Keratinocyte (primary cell): Measurements from ENCODE around the gene GPX4. TPM values are rescaled to one million over a fixed set of nuclear protein-coding genes. Genes with fewer than 3 reads are reported as not detected.

Source experiments
- DNase-seq: peaks from one replicate; pipeline ENCODE4 v3.0.0-alpha.2; 2011; ENCODE audit warnings: low read depth, missing footprints, low spot score
- FAIRE-seq: peaks from 2 replicates; lab custom pipeline; 2011; peaks lifted over from hg19 to GRCh38; lab: Jason Lieb, UNC
- H2AFZ ChIP-seq: 2 replicates; pipeline ENCODE4 v1.6.0; 2012; ENCODE audit warnings: low read length, control low read depth, inconsistent platforms; ENCODE audit not compliant: control insufficient read depth
- H3K27ac ChIP-seq: 2 replicates; pipeline ENCODE4 v1.5.1; 2011; ENCODE audit warnings: low read length; ENCODE audit not compliant: control insufficient read depth, insufficient read depth
- H3K27me3 ChIP-seq: 3 replicates; pipeline ENCODE4 v1.6.0; 2011; ENCODE audit warnings: low read length; ENCODE audit not compliant: control insufficient read depth, insufficient read depth; ENCODE audit errors: extremely low read depth
- H3K36me3 ChIP-seq, 2 experiments: 2 replicates in 1 of 2; 3 replicates in 1 of 2; pipeline ENCODE4 v1.5.1; 2011; ENCODE audit warnings: low read length in 2 of 2, mild to moderate bottlenecking in 1 of 2; ENCODE audit not compliant: control insufficient read depth in 2 of 2, insufficient read depth in 2 of 2; ENCODE audit errors: extremely low read depth in 1 of 2
- H3K4me1 ChIP-seq: 3 replicates; pipeline ENCODE4 v1.5.1; 2011; ENCODE audit warnings: low read length; ENCODE audit not compliant: control insufficient read depth, insufficient read depth; ENCODE audit errors: extremely low read depth
- H3K4me2 ChIP-seq: 3 replicates; pipeline ENCODE4 v1.6.0; 2011; ENCODE audit warnings: low read depth, low read length; ENCODE audit not compliant: control insufficient read depth, insufficient read depth; ENCODE audit errors: extremely low read depth
- H3K4me3 ChIP-seq, 3 experiments: fragments of 200-600 bp in 1 of 3; sonication (generic) in 1 of 3; 2 replicates in 2 of 3; 3 replicates in 1 of 3; pipeline ENCODE4 v1.5.1; 2011 to 2016; ENCODE audit warnings: low read length in 3 of 3, mild to moderate bottlenecking in 3 of 3, control low read depth in 2 of 3, inconsistent platforms in 1 of 3, low read depth in 1 of 3, mixed read lengths in 1 of 3, mixed run types in 1 of 3, moderate library complexity in 1 of 3; ENCODE audit not compliant: control insufficient read depth in 2 of 3, insufficient read depth in 2 of 3; ENCODE audit errors: extremely low read depth in 1 of 3
- H3K79me2 ChIP-seq: 2 replicates; pipeline ENCODE4 v1.6.0; 2012; ENCODE audit warnings: low read length; ENCODE audit not compliant: control insufficient read depth, insufficient read depth
- H3K9ac ChIP-seq: 3 replicates; pipeline ENCODE4 v1.6.0; 2011; ENCODE audit warnings: low read length; ENCODE audit not compliant: control insufficient read depth, insufficient read depth; ENCODE audit errors: extremely low read depth
- H3K9me1 ChIP-seq: 3 replicates; pipeline ENCODE4 v1.6.0; 2011; ENCODE audit warnings: low read length; ENCODE audit not compliant: control insufficient read depth, insufficient read depth; ENCODE audit errors: extremely low read depth
- H3K9me3 ChIP-seq: 2 replicates; pipeline ENCODE4 v1.5.1; 2012; ENCODE audit warnings: low read depth, low read length; ENCODE audit not compliant: control insufficient read depth
- H4K20me1 ChIP-seq: 3 replicates; pipeline ENCODE4 v1.6.0; 2011; ENCODE audit warnings: low read length; ENCODE audit not compliant: control insufficient read depth, insufficient read depth; ENCODE audit errors: extremely low read depth
- EZH2 ChIP-seq: IDR thresholded peaks from one replicate; pipeline ENCODE4 v1.6.1; 2012; ENCODE audit warnings: inconsistent platforms, mild to moderate bottlenecking, low read length, moderate library complexity
- dilution Hi-C: fragments of 300-500 bp; cut with MboI; formaldehyde crosslinking; loops from one replicate; pipeline ENCODE4 v1.7.0; 2020; ENCODE audit warnings: low sequenced_read_pairs; ENCODE audit not compliant: extremely low pct_ligation_motif_present
- polyA plus RNA-seq, 5 experiments: library from polyadenylated mRNA; depleted of rRNA in 3 of 5; stranded (reverse) in 3 of 5; stranded (forward) in 1 of 5; unstranded in 1 of 5; fragments of >200 nt; gene quantifications; 1 replicate in 1 of 5; 2 replicates in 3 of 5; 3 replicates in 1 of 5; pipeline versions ENCODE4 v1.2.1 to v1.2.3, GENCODE V29; 2011 to 2012; ENCODE audit warnings: missing spikeins in 2 of 5, low read depth in 1 of 5, low replicate concordance in 1 of 5
- TF ChIP-seq, protein P1 (sequence below), 3 experiments: IDR thresholded peaks in 1 of 3; conservative IDR thresholded peaks in 1 of 3; optimal IDR thresholded peaks in 1 of 3; 2 replicates in 2 of 3; 3 replicates in 1 of 3; pipeline versions ENCODE3 to v1.5.1; 2011; ENCODE audit warnings: low read length in 3 of 3, mild to moderate bottlenecking in 3 of 3, moderate library complexity in 2 of 3, control low read depth in 1 of 3, inconsistent platforms in 1 of 3; ENCODE audit not compliant: insufficient read depth in 2 of 3; ENCODE audit errors: extremely low read depth in 1 of 3

The GPX4 gene
- polyA plus RNA-seq, 1 donor (not counting 4 experiments of a cell fraction or from before 2014, with no cell fraction given) = 193 TPM

DNA sequence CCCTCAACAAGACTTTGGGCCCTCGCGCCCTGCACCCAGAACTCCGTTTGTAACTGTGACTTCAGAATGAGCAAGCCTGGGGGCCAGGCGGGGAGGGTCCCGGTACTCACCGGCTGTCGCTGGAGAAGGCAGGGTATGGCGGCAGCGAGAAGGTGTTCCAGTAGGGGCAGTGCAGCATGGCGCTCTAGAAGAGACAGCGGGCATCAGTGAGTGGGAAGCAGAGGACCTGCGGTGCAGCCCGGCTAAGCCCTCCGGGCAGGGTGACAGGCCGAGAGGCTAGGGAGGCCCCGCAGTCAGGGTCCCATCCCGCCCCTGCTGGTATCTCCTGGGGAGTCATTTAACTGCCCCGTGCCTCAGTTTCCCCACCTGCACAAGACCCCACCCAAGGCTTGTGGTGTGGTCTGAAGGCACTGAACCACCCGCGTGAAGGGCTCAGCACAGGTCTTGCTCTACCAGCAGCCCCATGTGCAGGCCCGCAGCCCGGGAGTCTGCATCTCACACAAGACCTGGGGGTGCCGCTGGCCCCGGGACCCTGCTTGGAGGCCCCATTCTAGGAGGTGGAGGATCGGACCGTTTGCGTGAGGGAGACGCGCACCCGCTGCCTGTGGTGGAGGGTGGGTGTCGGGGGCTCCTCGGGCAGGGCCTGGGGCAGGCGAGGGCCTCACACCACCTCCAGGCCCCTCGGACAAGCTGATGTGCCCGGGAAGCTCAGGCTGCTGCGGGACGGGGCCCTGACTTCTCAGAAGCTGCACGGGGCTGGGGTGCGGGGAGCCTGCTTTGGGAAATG is 45.7 kb downstream of the GPX4 start:
- no peaks in the 10 kb centered on the region for H3K27me3 ChIP-seq
- DNase-seq = no peak
- no peak overlapping the region for H3K4me2 ChIP-seq
- no peak overlapping the region for H3K4me3 ChIP-seq
- no peaks in the 10 kb centered on the region for H3K9me3 ChIP-seq
- H3K79me2 ChIP-seq = peaks cover 36% of the 10 kb centered on the region
- H3K27ac ChIP-seq = no peak overlapping the region
- H3K36me3 ChIP-seq = peaks cover 32 to 34% of the 10 kb centered on the region in 2 experiments
- H3K9ac ChIP-seq = no peak overlapping the region
- no peaks in the 10 kb centered on the region for H3K9me1 ChIP-seq
- FAIRE-seq = no peak
- H3K4me1 ChIP-seq = no peaks in the 10 kb centered on the region
- no peaks in the 10 kb centered on the region for H4K20me1 ChIP-seq
- no peak overlapping the region for H2AFZ ChIP-seq
- TF ChIP-seq, protein P1, sequence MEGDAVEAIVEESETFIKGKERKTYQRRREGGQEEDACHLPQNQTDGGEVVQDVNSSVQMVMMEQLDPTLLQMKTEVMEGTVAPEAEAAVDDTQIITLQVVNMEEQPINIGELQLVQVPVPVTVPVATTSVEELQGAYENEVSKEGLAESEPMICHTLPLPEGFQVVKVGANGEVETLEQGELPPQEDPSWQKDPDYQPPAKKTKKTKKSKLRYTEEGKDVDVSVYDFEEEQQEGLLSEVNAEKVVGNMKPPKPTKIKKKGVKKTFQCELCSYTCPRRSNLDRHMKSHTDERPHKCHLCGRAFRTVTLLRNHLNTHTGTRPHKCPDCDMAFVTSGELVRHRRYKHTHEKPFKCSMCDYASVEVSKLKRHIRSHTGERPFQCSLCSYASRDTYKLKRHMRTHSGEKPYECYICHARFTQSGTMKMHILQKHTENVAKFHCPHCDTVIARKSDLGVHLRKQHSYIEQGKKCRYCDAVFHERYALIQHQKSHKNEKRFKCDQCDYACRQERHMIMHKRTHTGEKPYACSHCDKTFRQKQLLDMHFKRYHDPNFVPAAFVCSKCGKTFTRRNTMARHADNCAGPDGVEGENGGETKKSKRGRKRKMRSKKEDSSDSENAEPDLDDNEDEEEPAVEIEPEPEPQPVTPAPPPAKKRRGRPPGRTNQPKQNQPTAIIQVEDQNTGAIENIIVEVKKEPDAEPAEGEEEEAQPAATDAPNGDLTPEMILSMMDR (optimal IDR thresholded peaks at IDR 0.05 in 1 of 3, IDR thresholded peaks at IDR 0.05 in 1 of 3, conservative IDR thresholded peaks at IDR 0.05 in 1 of 3; ENCODE audit: extremely low read depth in 1 of 3, insufficient read depth in 2 of 3, low read length in 3 of 3) = no peak
- no peak for TF ChIP-seq EZH2
- dilution Hi-C loops = no loop called here

DNA sequence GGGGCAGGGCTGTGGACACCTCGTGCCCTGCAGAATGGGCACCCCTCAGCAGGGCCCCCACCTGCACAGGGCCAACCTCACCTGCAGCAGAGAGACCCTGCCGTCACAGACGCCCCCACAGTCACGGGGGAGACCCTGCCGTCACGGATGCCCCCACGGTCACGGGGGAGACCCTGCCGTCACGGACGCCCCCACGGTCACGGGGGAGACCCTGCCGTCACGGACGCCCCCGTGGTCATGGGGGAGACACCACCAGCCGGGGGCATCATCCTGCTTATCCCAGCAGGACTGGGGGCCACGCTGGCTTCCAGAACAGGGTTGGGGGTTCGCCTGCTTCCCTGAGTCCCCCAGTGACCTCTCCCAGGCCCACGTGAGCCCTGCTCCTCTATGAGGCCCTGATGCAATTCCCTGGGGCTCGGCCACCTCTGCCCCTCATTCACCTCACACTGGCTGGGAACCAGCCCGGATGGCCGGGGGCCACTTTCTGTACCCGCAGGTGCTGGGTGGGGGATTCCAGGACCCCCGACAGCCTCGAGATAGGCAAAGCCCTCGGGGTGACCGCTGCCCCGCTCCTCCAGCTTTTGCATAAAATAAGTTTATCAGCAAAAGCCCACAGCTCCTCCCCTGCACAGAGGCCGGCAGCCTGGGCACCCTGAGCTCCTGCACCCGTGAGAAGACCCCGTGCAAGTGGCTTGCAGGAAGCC is 46.7 kb downstream of the GPX4 start:
- no peaks in the 10 kb centered on the region for H3K9me3 ChIP-seq
- H3K4me3 ChIP-seq = no peak overlapping the region
- peaks cover 3% of the 10 kb centered on the region for H3K9me1 ChIP-seq
- no peak overlapping the region for H3K4me2 ChIP-seq
- no peak overlapping the region for H3K27ac ChIP-seq
- H3K4me1 ChIP-seq = peaks cover 9% of the 10 kb centered on the region
- TF ChIP-seq EZH2 = no peak
- TF ChIP-seq, protein P1 (optimal IDR thresholded peaks at IDR 0.05 in 1 of 3, IDR thresholded peaks at IDR 0.05 in 1 of 3, conservative IDR thresholded peaks at IDR 0.05 in 1 of 3; ENCODE audit: extremely low read depth in 1 of 3, insufficient read depth in 2 of 3, low read length in 3 of 3) = no peak
- no peak overlapping the region for H2AFZ ChIP-seq
- peaks cover 3% of the 10 kb centered on the region for H4K20me1 ChIP-seq
- H3K36me3 ChIP-seq = peaks cover 30 to 32% of the 10 kb centered on the region in 2 experiments
- dilution Hi-C loops = no loop called here
- no peak overlapping the region for H3K9ac ChIP-seq
- H3K27me3 ChIP-seq = no peaks in the 10 kb centered on the region
- FAIRE-seq (no peak), DNase-seq (no peak)
- peaks cover 41% of the 10 kb centered on the region for H3K79me2 ChIP-seq
